ENCODE data around the gene BMP10. TPM values are rescaled to one million over a fixed set of nuclear protein-coding genes. Genes with fewer than 3 reads are reported as not detected.
"Not testable (repeated sequence)": the region's sequence is repeated elsewhere in the genome, so short reads cannot be mapped to it uniquely, and the experiment has no call there.

Gene BMP10
- total RNA-seq, 1 donor from 2014 or later, result not detected

DNA sequence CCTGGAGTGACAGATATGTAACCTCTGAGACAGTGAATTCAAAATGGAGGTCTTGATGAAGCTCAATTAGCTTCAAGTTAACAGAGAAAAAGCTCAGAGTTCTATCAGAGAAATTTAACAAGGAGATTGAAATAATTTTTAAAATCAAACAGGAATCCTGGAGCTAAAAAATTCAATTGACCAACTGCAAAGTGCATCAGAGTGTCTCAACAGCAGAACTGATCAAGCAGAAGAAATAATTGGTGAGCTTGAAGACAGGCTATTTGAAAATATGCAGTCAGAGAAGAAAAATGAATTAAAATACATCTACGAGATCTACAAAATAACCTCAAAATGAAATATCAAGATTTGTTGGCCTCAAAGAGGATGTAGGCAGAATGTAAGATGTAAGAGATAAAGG, 30.4 kb upstream of the BMP10 start:
- H3F3A ChIP-seq (ENCODE audit: low read depth), result no peaks in the 10 kb centered on the region
- no peak overlapping the region for H3K27ac ChIP-seq
- H3K4me1 ChIP-seq, result no peaks in the 10 kb centered on the region
- no peaks in the 10 kb centered on the region for H3K79me2 ChIP-seq (ENCODE audit: low read depth)
- no peak for TF ChIP-seq EZH2 (IDR thresholded peaks at IDR 0.05)
- TF ChIP-seq, protein P1, sequence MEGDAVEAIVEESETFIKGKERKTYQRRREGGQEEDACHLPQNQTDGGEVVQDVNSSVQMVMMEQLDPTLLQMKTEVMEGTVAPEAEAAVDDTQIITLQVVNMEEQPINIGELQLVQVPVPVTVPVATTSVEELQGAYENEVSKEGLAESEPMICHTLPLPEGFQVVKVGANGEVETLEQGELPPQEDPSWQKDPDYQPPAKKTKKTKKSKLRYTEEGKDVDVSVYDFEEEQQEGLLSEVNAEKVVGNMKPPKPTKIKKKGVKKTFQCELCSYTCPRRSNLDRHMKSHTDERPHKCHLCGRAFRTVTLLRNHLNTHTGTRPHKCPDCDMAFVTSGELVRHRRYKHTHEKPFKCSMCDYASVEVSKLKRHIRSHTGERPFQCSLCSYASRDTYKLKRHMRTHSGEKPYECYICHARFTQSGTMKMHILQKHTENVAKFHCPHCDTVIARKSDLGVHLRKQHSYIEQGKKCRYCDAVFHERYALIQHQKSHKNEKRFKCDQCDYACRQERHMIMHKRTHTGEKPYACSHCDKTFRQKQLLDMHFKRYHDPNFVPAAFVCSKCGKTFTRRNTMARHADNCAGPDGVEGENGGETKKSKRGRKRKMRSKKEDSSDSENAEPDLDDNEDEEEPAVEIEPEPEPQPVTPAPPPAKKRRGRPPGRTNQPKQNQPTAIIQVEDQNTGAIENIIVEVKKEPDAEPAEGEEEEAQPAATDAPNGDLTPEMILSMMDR (IDR thresholded peaks at IDR 0.05), result no peak
- no peak for TF ChIP-seq EZH2phosphoT487 (IDR thresholded peaks at IDR 0.05)
- Mint-ChIP-seq H3K27me3 (ENCODE audit: insufficient read depth, low read depth) (no peaks in the 10 kb centered on the region), H3K9me3 (peaks cover 15% of the 10 kb centered on the region), H3K36me3 (no peaks in the 10 kb centered on the region), H3K4me1 (no peaks in the 10 kb centered on the region), H3K27ac (no peak overlapping the region), H3K4me3 (no peak overlapping the region)
- H3K36me3 ChIP-seq, result no peaks in the 10 kb centered on the region
- H2AFZ ChIP-seq (replicated peaks), result no peak overlapping the region
- no peak overlapping the region for H3K4me3 ChIP-seq
- H3K4me2 ChIP-seq, result no peak overlapping the region
- no peak overlapping the region for H3K9ac ChIP-seq
- H3K27me3 ChIP-seq, result no peaks in the 10 kb centered on the region
- no peaks in the 10 kb centered on the region for H4K20me1 ChIP-seq (ENCODE audit: low read depth)
- H3K9me3 ChIP-seq (ENCODE audit: low read depth), result no peaks in the 10 kb centered on the region
- no peak for DNase-seq (ENCODE audit: low spot score)

DNA sequence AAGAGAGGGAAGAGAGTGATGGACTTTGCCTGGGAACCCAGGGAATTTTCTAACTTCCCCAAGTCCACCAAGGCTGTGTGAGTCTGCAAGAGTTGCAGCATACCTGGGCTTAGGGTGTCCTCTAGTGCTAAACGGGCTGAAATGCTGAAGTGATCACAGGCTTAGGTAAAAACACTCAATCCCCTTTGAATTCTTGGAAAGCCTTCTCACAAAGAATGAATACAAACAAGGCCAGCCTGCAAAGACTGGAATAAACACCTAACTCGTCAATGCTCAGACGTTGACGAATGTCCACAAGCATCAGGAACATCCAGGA, 30.0 kb upstream of the BMP10 start:
- Histone ChIP-seq H3K27ac (no peak overlapping the region), H3K9ac (no peak overlapping the region), H3K4me3 (no peak overlapping the region), H4K20me1 (ENCODE audit: low read depth) (no peaks in the 10 kb centered on the region), H3F3A (ENCODE audit: low read depth) (no peaks in the 10 kb centered on the region), H3K27me3 (no peaks in the 10 kb centered on the region), H3K4me1 (no peaks in the 10 kb centered on the region), H2AFZ (replicated peaks) (peak overlapping the region; percentile 10), H3K9me3 (ENCODE audit: low read depth) (no peaks in the 10 kb centered on the region), H3K79me2 (ENCODE audit: low read depth) (no peaks in the 10 kb centered on the region), H3K36me3 (no peaks in the 10 kb centered on the region), H3K4me2 (no peak overlapping the region)
- DNase-seq (ENCODE audit: low spot score), result peak; percentile 45
- Mint-ChIP-seq H3K27ac (no peak overlapping the region), H3K4me3 (no peak overlapping the region), H3K9me3 (peaks cover 15% of the 10 kb centered on the region), H3K27me3 (ENCODE audit: insufficient read depth, low read depth) (no peaks in the 10 kb centered on the region), H3K36me3 (no peaks in the 10 kb centered on the region), H3K4me1 (no peaks in the 10 kb centered on the region)
- TF ChIP-seq EZH2 (IDR thresholded peaks at IDR 0.05), result no peak
- TF ChIP-seq EZH2phosphoT487 (IDR thresholded peaks at IDR 0.05), result no peak
- TF ChIP-seq, protein P1 (IDR thresholded peaks at IDR 0.05), result peak; percentile 42

DNA sequence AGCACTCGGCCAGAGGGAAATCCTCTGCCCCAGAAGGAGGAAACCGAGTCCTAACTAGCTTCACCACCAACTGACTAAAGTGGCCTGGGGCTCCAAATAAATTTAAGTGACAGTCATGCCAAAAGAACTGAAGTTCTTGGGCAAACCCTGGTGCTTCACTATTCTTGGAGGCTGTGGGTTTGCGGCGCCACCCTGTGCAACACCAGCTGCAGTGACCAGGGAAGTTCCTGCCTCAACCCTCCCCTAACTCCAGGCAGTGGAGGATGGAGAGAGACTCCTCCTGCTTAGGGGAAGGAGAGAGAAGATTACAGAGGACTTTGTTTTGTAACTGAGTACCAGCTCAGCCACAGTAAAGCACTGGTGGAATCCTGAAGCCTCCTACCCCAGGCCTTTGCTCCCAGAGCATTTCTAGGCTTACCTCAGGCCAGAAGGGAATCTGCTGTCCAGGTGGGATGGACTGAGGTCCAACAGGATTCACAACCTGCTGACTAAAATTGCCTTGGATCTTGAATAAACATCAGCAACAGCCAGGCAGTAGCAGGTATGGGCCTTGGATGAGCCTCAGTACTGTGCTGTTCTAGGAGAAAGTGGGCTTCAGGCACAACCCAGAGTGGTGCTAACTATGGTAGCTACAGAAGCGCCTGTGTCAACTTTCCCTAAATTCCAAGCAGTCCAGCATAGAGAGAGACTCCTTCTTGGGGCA, 29.4 kb upstream of the BMP10 start:
- H3K27ac Mint-ChIP-seq, result no peak overlapping the region
- Histone ChIP-seq H3K4me2 (no peak overlapping the region), H3K9me3 (ENCODE audit: low read depth) (no peaks in the 10 kb centered on the region), H3K4me1 (no peaks in the 10 kb centered on the region), H3K27ac (no peak overlapping the region), H4K20me1 (ENCODE audit: low read depth) (no peaks in the 10 kb centered on the region), H2AFZ (replicated peaks) (peak overlapping the region; percentile 10), H3K79me2 (ENCODE audit: low read depth) (no peaks in the 10 kb centered on the region), H3K27me3 (no peaks in the 10 kb centered on the region), H3F3A (ENCODE audit: low read depth) (no peaks in the 10 kb centered on the region), H3K4me3 (no peak overlapping the region), H3K9ac (no peak overlapping the region), H3K36me3 (no peaks in the 10 kb centered on the region)
- no peaks in the 10 kb centered on the region for H3K36me3 Mint-ChIP-seq
- TF ChIP-seq, protein P1 (IDR thresholded peaks at IDR 0.05), result no peak
- TF ChIP-seq EZH2 (IDR thresholded peaks at IDR 0.05) (no peak), EZH2phosphoT487 (IDR thresholded peaks at IDR 0.05) (no peak)
- no peaks in the 10 kb centered on the region for H3K27me3 Mint-ChIP-seq (ENCODE audit: insufficient read depth, low read depth)
- no peak for DNase-seq (ENCODE audit: low spot score)
- H3K9me3 Mint-ChIP-seq, result peaks cover 15% of the 10 kb centered on the region
- no peaks in the 10 kb centered on the region for H3K4me1 Mint-ChIP-seq
- H3K4me3 Mint-ChIP-seq, result no peak overlapping the region

DNA sequence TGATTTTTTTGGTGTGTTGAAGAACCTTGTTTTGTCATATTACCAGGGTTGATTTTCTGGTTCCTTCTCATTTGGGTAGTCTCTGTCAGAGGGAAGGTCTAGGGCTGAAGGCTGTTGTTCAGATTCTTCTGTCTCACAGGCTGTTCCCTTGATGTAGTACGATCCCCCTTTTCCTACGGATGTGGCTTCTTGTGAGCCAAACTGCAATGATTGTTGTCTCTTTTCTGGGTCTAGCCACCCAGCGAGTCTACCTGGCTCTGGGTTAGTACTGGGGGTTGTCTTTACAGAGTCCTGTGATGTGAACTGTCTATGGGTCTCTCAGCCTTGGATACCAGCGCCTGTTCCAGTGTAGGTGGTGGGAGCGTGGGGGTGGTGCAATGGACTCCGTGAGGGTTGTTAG, 24.8 kb upstream of the BMP10 start:
- H3K4me1 Mint-ChIP-seq, H3K36me3 Mint-ChIP-seq, H3K4me3 Mint-ChIP-seq: not testable (repeated sequence)

More for the DNA sequence above, 24.8 kb upstream of the BMP10 start:
- not testable (repeated sequence) for H3K4me2 ChIP-seq; H3K4me3 ChIP-seq; H3K79me2 ChIP-seq (ENCODE audit: low read depth); H4K20me1 ChIP-seq (ENCODE audit: low read depth); H3K27me3 ChIP-seq; H3K4me1 ChIP-seq; H3F3A ChIP-seq (ENCODE audit: low read depth); H2AFZ ChIP-seq (replicated peaks); H3K27me3 Mint-ChIP-seq (ENCODE audit: insufficient read depth, low read depth); H3K27ac Mint-ChIP-seq; H3K9me3 ChIP-seq (ENCODE audit: low read depth); H3K36me3 ChIP-seq; DNase-seq (ENCODE audit: low spot score); H3K9me3 Mint-ChIP-seq; H3K27ac ChIP-seq; H3K9ac ChIP-seq

Measured in neural progenitor cell (in vitro differentiated cells).